Peyer's patch (tissue), 4 donors: ENCODE measurements around the gene FBXL19.

ENCODE experiments used
- POLR2A ChIP-seq, 2 donors: fragments of 450-650 bp; IDR thresholded peaks; one replicate each; pipeline ENCODE4 v1.5.1; 2017; ENCODE audit warnings: antibody characterized with exemption in 2 of 2, mild to moderate bottlenecking in 2 of 2, moderate library complexity in 2 of 2
- TF ChIP-seq, protein P1 (sequence below), 6 experiments: fragments of 450-650 bp in 4 of 6; fragments of 200-600 bp in 2 of 6; sonication (generic) in 1 of 6; IDR thresholded peaks; one replicate each; pipeline ENCODE4 v1.5.1; 2017 to 2019; ENCODE audit warnings: antibody characterized with exemption in 6 of 6, mild to moderate bottlenecking in 3 of 6, moderate library complexity in 1 of 6

DNA sequence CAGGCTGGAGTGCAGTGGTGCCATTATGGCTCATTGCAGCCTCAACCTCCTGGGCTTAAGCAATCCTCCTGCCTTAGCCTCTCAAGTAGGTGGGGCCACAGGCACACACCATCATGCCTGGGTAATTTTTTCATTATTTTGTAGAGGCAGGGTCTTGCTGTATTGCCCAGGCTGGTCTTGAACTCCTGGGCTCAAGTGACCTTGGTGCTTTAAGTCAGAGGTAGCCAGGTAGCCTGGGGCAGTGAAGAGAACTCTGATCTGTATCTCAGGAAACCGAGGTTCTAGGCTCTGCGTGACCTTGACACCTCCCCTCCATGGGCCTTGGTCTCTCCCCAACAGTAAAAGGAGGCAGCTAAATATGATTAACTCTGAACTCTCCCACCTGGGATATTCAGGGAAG is 23.6 kb upstream of the FBXL19 start:
- TF ChIP-seq, protein P1, sequence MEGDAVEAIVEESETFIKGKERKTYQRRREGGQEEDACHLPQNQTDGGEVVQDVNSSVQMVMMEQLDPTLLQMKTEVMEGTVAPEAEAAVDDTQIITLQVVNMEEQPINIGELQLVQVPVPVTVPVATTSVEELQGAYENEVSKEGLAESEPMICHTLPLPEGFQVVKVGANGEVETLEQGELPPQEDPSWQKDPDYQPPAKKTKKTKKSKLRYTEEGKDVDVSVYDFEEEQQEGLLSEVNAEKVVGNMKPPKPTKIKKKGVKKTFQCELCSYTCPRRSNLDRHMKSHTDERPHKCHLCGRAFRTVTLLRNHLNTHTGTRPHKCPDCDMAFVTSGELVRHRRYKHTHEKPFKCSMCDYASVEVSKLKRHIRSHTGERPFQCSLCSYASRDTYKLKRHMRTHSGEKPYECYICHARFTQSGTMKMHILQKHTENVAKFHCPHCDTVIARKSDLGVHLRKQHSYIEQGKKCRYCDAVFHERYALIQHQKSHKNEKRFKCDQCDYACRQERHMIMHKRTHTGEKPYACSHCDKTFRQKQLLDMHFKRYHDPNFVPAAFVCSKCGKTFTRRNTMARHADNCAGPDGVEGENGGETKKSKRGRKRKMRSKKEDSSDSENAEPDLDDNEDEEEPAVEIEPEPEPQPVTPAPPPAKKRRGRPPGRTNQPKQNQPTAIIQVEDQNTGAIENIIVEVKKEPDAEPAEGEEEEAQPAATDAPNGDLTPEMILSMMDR (IDR thresholded peaks at IDR 0.05), result no peak
- TF ChIP-seq POLR2A (IDR thresholded peaks at IDR 0.05), result no peak
